Measurements from ENCODE around the gene SLC2A4.

Gene SLC2A4

DNA sequence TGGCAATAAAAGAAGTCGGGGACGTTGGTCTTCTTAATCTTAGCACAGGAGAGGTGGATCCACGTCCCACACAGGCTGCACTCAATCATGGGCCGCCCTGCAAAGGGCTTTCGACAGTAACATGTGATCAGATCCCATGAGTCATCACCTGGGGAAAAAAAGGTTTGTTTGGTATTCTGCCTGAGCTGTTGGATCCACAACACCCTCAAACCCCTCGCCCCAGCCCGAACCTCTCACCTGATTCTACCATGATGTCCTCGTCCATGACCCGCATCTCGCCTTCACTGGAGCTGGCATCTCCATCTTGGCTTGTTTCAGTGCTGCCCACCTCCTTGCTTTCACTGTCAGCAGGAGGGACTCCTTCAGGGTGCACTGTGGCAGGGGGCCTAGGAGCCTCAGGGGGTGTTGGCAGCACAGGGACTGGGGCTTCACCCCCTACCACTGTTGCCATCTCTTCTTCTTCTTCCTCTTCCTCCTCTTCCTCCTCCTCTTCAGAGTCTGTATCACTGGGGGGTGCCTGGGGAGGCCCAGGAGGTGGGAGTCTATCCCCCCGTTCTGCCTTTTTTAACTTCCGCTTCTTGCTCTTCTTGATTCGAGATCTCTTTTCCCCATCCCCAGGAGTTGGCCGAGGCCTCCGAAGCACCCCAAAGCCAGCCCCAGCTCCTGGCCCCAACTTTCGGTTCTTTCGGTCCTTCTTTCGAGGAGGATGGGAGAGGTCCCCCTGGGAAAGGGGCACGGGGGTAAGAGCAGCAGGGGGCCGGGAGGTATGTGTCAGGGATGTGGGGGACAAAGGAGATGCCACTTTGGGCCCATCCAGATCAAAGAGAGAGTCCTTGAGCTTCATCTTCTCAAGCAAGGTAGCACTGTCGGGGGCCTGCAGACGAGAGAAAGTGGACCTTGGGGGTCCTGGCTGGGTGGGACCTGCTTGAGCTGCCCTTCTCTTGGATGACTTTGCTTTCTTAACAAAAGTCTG lies 45.5 kb upstream of the SLC2A4 start:
- H3K27ac ChIP-seq (ENCODE audit: poor library complexity, severe bottlenecking) = peak overlapping the region; percentile 72
- H3K4me3 ChIP-seq (ENCODE audit: severe bottlenecking) = no peak overlapping the region
- H3K9me3 ChIP-seq (ENCODE audit: severe bottlenecking) = no peaks in the 10 kb centered on the region
- DNase-seq (ENCODE audit: low spot score) (no peak), ATAC-seq (ENCODE audit: low read depth) (no peak)
- TF ChIP-seq, protein P1, sequence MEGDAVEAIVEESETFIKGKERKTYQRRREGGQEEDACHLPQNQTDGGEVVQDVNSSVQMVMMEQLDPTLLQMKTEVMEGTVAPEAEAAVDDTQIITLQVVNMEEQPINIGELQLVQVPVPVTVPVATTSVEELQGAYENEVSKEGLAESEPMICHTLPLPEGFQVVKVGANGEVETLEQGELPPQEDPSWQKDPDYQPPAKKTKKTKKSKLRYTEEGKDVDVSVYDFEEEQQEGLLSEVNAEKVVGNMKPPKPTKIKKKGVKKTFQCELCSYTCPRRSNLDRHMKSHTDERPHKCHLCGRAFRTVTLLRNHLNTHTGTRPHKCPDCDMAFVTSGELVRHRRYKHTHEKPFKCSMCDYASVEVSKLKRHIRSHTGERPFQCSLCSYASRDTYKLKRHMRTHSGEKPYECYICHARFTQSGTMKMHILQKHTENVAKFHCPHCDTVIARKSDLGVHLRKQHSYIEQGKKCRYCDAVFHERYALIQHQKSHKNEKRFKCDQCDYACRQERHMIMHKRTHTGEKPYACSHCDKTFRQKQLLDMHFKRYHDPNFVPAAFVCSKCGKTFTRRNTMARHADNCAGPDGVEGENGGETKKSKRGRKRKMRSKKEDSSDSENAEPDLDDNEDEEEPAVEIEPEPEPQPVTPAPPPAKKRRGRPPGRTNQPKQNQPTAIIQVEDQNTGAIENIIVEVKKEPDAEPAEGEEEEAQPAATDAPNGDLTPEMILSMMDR (IDR thresholded peaks at IDR 0.05; ENCODE audit: poor library complexity, severe bottlenecking) = no peak
- peaks cover 13% of the 10 kb centered on the region for H3K4me1 ChIP-seq (ENCODE audit: insufficient read depth, poor library complexity, severe bottlenecking)
- peaks cover 43% of the 10 kb centered on the region for H3K36me3 ChIP-seq (ENCODE audit: low read depth)
- no peaks in the 10 kb centered on the region for H3K27me3 ChIP-seq (ENCODE audit: insufficient read depth, poor library complexity, severe bottlenecking)

GRCh38 chr17:7236808-7237207 lies 44.7 kb upstream of the SLC2A4 start:
- ATAC-seq (ENCODE audit: low read depth) (no peak), DNase-seq (ENCODE audit: low spot score) (no peak)
- peaks cover 43% of the 10 kb centered on the region for H3K36me3 ChIP-seq (ENCODE audit: low read depth)
- no peaks in the 10 kb centered on the region for H3K9me3 ChIP-seq (ENCODE audit: severe bottlenecking)
- TF ChIP-seq, protein P1 (IDR thresholded peaks at IDR 0.05; ENCODE audit: poor library complexity, severe bottlenecking) = no peak
- H3K27me3 ChIP-seq (ENCODE audit: insufficient read depth, poor library complexity, severe bottlenecking) = no peaks in the 10 kb centered on the region
- H3K4me3 ChIP-seq (ENCODE audit: severe bottlenecking) = no peak overlapping the region
- peaks cover 13% of the 10 kb centered on the region for H3K4me1 ChIP-seq (ENCODE audit: insufficient read depth, poor library complexity, severe bottlenecking)
- H3K27ac ChIP-seq (ENCODE audit: poor library complexity, severe bottlenecking) = peak overlapping the region; percentile 92

DNA sequence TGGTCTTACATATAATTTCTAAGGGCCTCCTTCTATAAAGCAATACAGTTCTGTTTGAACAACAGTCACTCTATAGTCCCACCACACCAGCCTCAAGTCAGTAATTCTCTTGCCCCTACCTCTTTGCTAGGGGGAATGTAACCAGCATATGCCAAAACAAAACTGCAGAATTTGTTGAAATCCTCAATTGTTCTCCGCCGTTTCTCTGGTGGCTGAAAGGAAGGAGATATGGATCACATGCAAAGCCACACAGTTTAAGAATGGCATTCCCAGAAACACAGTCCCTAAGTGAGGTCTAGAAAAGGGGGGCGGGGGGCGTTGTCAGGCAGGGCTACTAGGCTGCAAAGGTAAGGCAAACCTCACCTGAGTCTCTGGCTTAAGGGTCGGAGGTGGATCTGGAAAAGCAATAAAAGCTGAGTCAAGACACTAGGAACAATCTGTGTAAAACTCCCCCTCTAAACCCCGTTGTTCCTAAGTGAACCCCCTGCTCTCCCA lies 44.2 kb upstream of the SLC2A4 start:
- TF ChIP-seq, protein P1 (IDR thresholded peaks at IDR 0.05; ENCODE audit: poor library complexity, severe bottlenecking) = no peak
- DNase-seq (ENCODE audit: low spot score) (no peak), ATAC-seq (ENCODE audit: low read depth) (no peak)
- peak overlapping the region; percentile 60 for H3K4me3 ChIP-seq (ENCODE audit: severe bottlenecking)
- H3K27me3 ChIP-seq (ENCODE audit: insufficient read depth, poor library complexity, severe bottlenecking) = no peaks in the 10 kb centered on the region
- peaks cover 9% of the 10 kb centered on the region for H3K4me1 ChIP-seq (ENCODE audit: insufficient read depth, poor library complexity, severe bottlenecking)
- peaks cover 39% of the 10 kb centered on the region for H3K36me3 ChIP-seq (ENCODE audit: low read depth)
- H3K9me3 ChIP-seq (ENCODE audit: severe bottlenecking) = no peaks in the 10 kb centered on the region
- H3K27ac ChIP-seq (ENCODE audit: poor library complexity, severe bottlenecking) = peak overlapping the region; percentile 92

- Histone ChIP-seq H3K4me1 (ENCODE audit: insufficient read depth, poor library complexity, severe bottlenecking) (peaks cover 4% of the 10 kb centered on the region), H3K36me3 (ENCODE audit: low read depth) (peaks cover 36% of the 10 kb centered on the region), H3K27me3 (ENCODE audit: insufficient read depth, poor library complexity, severe bottlenecking) (no peaks in the 10 kb centered on the region), H3K4me3 (ENCODE audit: severe bottlenecking) (peak overlapping the region; percentile 60), H3K27ac (ENCODE audit: poor library complexity, severe bottlenecking) (peak overlapping the region; percentile 92), H3K9me3 (ENCODE audit: severe bottlenecking) (no peaks in the 10 kb centered on the region)
- no peak for ATAC-seq (ENCODE audit: low read depth)
- TF ChIP-seq, protein P1 (IDR thresholded peaks at IDR 0.05; ENCODE audit: poor library complexity, severe bottlenecking) = no peak
- no peak for DNase-seq (ENCODE audit: low spot score)
Observed at GRCh38 chr17:7237761-7238419, 43.6 kb upstream of the SLC2A4 start.
